OCI-M1 (cell line): ENCODE data around the gene HCLS1.
"Not testable (repeated sequence)": the region's sequence is repeated elsewhere in the genome, so short reads cannot be mapped to it uniquely, and the experiment has no call there.

Source experiments
- DNase-seq: peaks from one replicate; lab custom pipeline; 2025; lab: John Stamatoyannopoulos, UW

HCLS1 gene

GRCh38 chr3:121595765-121596406 is 64.8 kb downstream of the HCLS1 start:
- no peak for DNase-seq

- DNase-seq = no peak
These were observed 65.9 kb downstream of the HCLS1 start for GRCh38 chr3:121594850-121595249.

GRCh38 chr3:121593806-121594205 is 66.9 kb downstream of the HCLS1 start:
- DNase-seq = not testable (repeated sequence)

GRCh38 chr3:121592856-121593702 is 67.6 kb downstream of the HCLS1 start, which contains the start of gene FBXO40:
TSS of gene FBXO40 (plus strand) at chr3:121593379. CDS start at chr3:121620576, 27,197 bp downstream.
- DNase-seq = no peak

GRCh38 chr3:121584418-121584817 is 76.3 kb downstream of the HCLS1 start:
- DNase-seq = no peak

- no peak for DNase-seq
These were observed 79.0 kb downstream of the HCLS1 start for GRCh38 chr3:121581691-121582090.
